Stimulated activated CD4-positive, alpha-beta T cell treated with anti-CD3 and anti-CD28 coated beads, TNF-alpha, amount 100 ng/mL, for 24 hours (primary cell): ENCODE data around the gene LYRM4.

ENCODE experiments used
- DNase-seq, 3 experiments: peaks; one replicate each; pipeline ENCODE4 v3.0.0-alpha.2; 2020; ENCODE audit warnings: low read depth in 3 of 3

Gene LYRM4

GRCh38 chr6:5280920-5281319 lies 20.2 kb upstream of the LYRM4 start:
- DNase-seq: no peak

GRCh38 chr6:5279891-5280338 lies 19.2 kb upstream of the LYRM4 start:
- peak in 1 of 3 experiments; percentile 9 for DNase-seq

GRCh38 chr6:5278565-5279120 lies 17.9 kb upstream of the LYRM4 start:
- DNase-seq: no peak

- DNase-seq: no peak
These were observed 17.3 kb upstream of the LYRM4 start for GRCh38 chr6:5278047-5278446.

GRCh38 chr6:5277589-5277988 lies 16.8 kb upstream of the LYRM4 start:
- DNase-seq: no peak

GRCh38 chr6:5276581-5276980 lies 15.8 kb upstream of the LYRM4 start:
- DNase-seq: no peak

- no peak for DNase-seq
These were observed 14.7 kb upstream of the LYRM4 start for GRCh38 chr6:5275497-5275896.

GRCh38 chr6:5274231-5274630 lies 13.5 kb upstream of the LYRM4 start:
- DNase-seq: no peak

GRCh38 chr6:5271926-5272325 lies 11.2 kb upstream of the LYRM4 start:
- no peak for DNase-seq

- DNase-seq: no peak
These were observed 9.4 kb upstream of the LYRM4 start for GRCh38 chr6:5270093-5270680.

GRCh38 chr6:5266423-5266822 lies 5.7 kb upstream of the LYRM4 start:
- DNase-seq: no peak

GRCh38 chr6:5261545-5262109 lies 877 bp upstream of the LYRM4 start:
- DNase-seq: no peak

- DNase-seq: peak; percentile 50 to 67 (median 63)
These were observed 584 bp downstream of the LYRM4 start for GRCh38 chr6:5260111-5260620.

GRCh38 chr6:5259428-5259827 lies 1.3 kb downstream of the LYRM4 start:
- no peak for DNase-seq

GRCh38 chr6:5257400-5257799 lies 3.4 kb downstream of the LYRM4 start:
- DNase-seq: no peak

- no peak for DNase-seq
These were observed 3.8 kb downstream of the LYRM4 start for GRCh38 chr6:5256952-5257351.

- DNase-seq: no peak
These were observed 9.8 kb downstream of the LYRM4 start for GRCh38 chr6:5250911-5251310.

- no peak for DNase-seq
These were observed 10.3 kb downstream of the LYRM4 start for GRCh38 chr6:5250451-5250850.

GRCh38 chr6:5249451-5250122 lies 11.2 kb downstream of the LYRM4 start:
- no peak for DNase-seq

GRCh38 chr6:5248302-5249098 lies 12.2 kb downstream of the LYRM4 start:
- no peak for DNase-seq

GRCh38 chr6:5247201-5247600 lies 13.5 kb downstream of the LYRM4 start:
- no peak for DNase-seq
